Endothelial cell of umbilical vein (primary cell): ENCODE results near the gene SLC25A29. TPM values are rescaled to one million over a fixed set of nuclear protein-coding genes. Genes with fewer than 3 reads are reported as not detected.

Experiments
- BruUV-seq: library from RNA; stranded (reverse); fragments of 400-500 nt; replicated peaks from 2 replicates; lab custom pipeline; 2021; lab: Mats Ljungman, UMichigan
- CTCF ChIA-PET: fragments of 300-600, 350-600 bp; sonication (Branson Sonifier 250); formaldehyde crosslinking; loops from one replicate; lab custom pipeline; 2021; ENCODE audit warnings: antibody characterized with exemption, inconsistent platforms; lab: Charles Lee
- POLR2A ChIA-PET: fragments of 300-600, 350-600 bp; sonication (Branson Sonifier 250); formaldehyde crosslinking; loops from one replicate; lab custom pipeline; 2021; ENCODE audit warnings: antibody characterized with exemption, inconsistent platforms; lab: Charles Lee
- DNase-seq: peaks from one replicate; pipeline ENCODE4 v3.0.0-alpha.2; 2011; ENCODE audit warnings: low read depth, low spot score
- FAIRE-seq: peaks from 2 replicates; lab custom pipeline; 2011; peaks lifted over from hg19 to GRCh38; lab: Jason Lieb, UNC
- H2AFZ ChIP-seq: 2 replicates; pipeline ENCODE4 v1.6.0; 2012; ENCODE audit warnings: low read depth, low read length, control low read depth, inconsistent platforms
- H3K27ac ChIP-seq: 2 replicates; pipeline ENCODE4 v1.5.1; 2011; ENCODE audit warnings: low read depth, mild to moderate bottlenecking, control low read depth, low read length, moderate library complexity; ENCODE audit not compliant: insufficient read depth
- H3K27me3 ChIP-seq, 2 experiments: 2 replicates each; pipeline versions ENCODE4 v1.6.0 to v1.6.1; 2011; ENCODE audit warnings: low read length in 2 of 2, mixed read lengths in 1 of 2; ENCODE audit not compliant: control insufficient read depth in 2 of 2, insufficient read depth in 2 of 2
- H3K36me3 ChIP-seq, 2 experiments: 2 replicates in 1 of 2; 3 replicates in 1 of 2; pipeline ENCODE4 v1.5.1; 2011; ENCODE audit warnings: low read length in 2 of 2, mild to moderate bottlenecking in 1 of 2, moderate library complexity in 1 of 2; ENCODE audit not compliant: control insufficient read depth in 2 of 2, insufficient read depth in 2 of 2; ENCODE audit errors: extremely low read depth in 1 of 2
- H3K4me1 ChIP-seq: 3 replicates; pipeline ENCODE4 v1.5.1; 2011; ENCODE audit warnings: mild to moderate bottlenecking, low read length; ENCODE audit not compliant: control insufficient read depth, insufficient read depth; ENCODE audit errors: extremely low read depth
- H3K4me2 ChIP-seq: 2 replicates; pipeline ENCODE4 v1.6.1; 2011; ENCODE audit warnings: low read length, control low read depth, mixed read lengths; ENCODE audit not compliant: insufficient read depth
- H3K4me3 ChIP-seq, 3 experiments: fragments of 200-600 bp in 1 of 3; sonication (generic), shearing (Covaris generic) in 1 of 3; replicated peaks in 1 of 3; 2 replicates each; pipeline ENCODE4 v1.5.1; 2011 to 2016; ENCODE audit warnings: control low read depth in 3 of 3, low read length in 3 of 3, mild to moderate bottlenecking in 2 of 3, inconsistent platforms in 1 of 3, low read depth in 1 of 3, moderate library complexity in 1 of 3; ENCODE audit not compliant: insufficient read depth in 1 of 3
- H3K79me2 ChIP-seq: 2 replicates; pipeline ENCODE4 v1.6.0; 2012; ENCODE audit warnings: low read length, inconsistent platforms; ENCODE audit not compliant: control insufficient read depth, insufficient read depth
- H3K9ac ChIP-seq: replicated peaks from 2 replicates; pipeline ENCODE3; 2011; ENCODE audit warnings: low read length, control low read depth; ENCODE audit not compliant: insufficient read depth; ENCODE audit errors: extremely low read depth
- H3K9me1 ChIP-seq: replicated peaks from 3 replicates; pipeline ENCODE4 v1.6.0; 2011; ENCODE audit warnings: mild to moderate bottlenecking, low read length; ENCODE audit not compliant: control insufficient read depth, insufficient read depth; ENCODE audit errors: extremely low read depth
- H3K9me3 ChIP-seq: replicated peaks from 2 replicates; pipeline ENCODE4 v1.5.1; 2012; ENCODE audit warnings: low read length, inconsistent platforms; ENCODE audit not compliant: control insufficient read depth, insufficient read depth
- H4K20me1 ChIP-seq: replicated peaks from 2 replicates; pipeline ENCODE3; 2011; ENCODE audit warnings: mild to moderate bottlenecking, low read length; ENCODE audit not compliant: control insufficient read depth, insufficient read depth; ENCODE audit errors: extremely low read depth
- EZH2 ChIP-seq: IDR thresholded peaks from 2 replicates; pipeline ENCODE4 v1.6.1; 2012; ENCODE audit warnings: borderline replicate concordance, low read depth, mild to moderate bottlenecking, moderate library complexity, low read length, inconsistent platforms; ENCODE audit not compliant: severe bottlenecking
- FOS ChIP-seq: IDR thresholded peaks from 2 replicates; pipeline ENCODE4 v1.6.1; 2011; ENCODE audit warnings: mild to moderate bottlenecking, low read length, moderate library complexity, borderline replicate concordance; ENCODE audit not compliant: insufficient read depth
- JUN ChIP-seq: IDR thresholded peaks from 2 replicates; pipeline ENCODE4 v1.6.1; 2011; ENCODE audit warnings: borderline replicate concordance, low read depth; ENCODE audit not compliant: insufficient read length, insufficient read depth
- MAX ChIP-seq: IDR thresholded peaks from 2 replicates; pipeline ENCODE4 v1.6.1; 2011; ENCODE audit not compliant: insufficient read depth, insufficient read length
- MYC ChIP-seq: IDR thresholded peaks from one replicate; pipeline ENCODE4 v1.6.1; 2011; ENCODE audit warnings: mild to moderate bottlenecking, low read depth, low read length
- POLR2A ChIP-seq: IDR thresholded peaks from 2 replicates; pipeline ENCODE4 v1.6.1; 2012; ENCODE audit warnings: low read depth, mild to moderate bottlenecking, control low read depth, low read length
- POLR2AphosphoS5 ChIP-seq: IDR thresholded peaks from 2 replicates; pipeline ENCODE4 v1.6.1; 2012; ENCODE audit warnings: low read depth, mild to moderate bottlenecking, control low read depth, low read length, moderate library complexity; ENCODE audit not compliant: insufficient read depth
- dilution Hi-C: fragments of 300-500 bp; cut with MboI; formaldehyde crosslinking; loops from one replicate; pipeline ENCODE4 v1.15.0; 2019; ENCODE audit warnings: low sequenced_read_pairs; ENCODE audit not compliant: extremely low pct_ligation_motif_present
- intact Hi-C: fragments of 100-400 bp; cut with micrococcal nuclease; formaldehyde crosslinking; loops from one replicate; pipeline ENCODE4 v1.10.0; 2022
- polyA plus RNA-seq, 4 experiments: library from polyadenylated mRNA; depleted of rRNA in 3 of 4; stranded (reverse) in 3 of 4; unstranded in 1 of 4; fragments of >200 nt; gene quantifications; 2 replicates each; pipeline versions ENCODE4 v1.2.1 to v1.2.3, GENCODE V29; 2011 to 2012; ENCODE audit warnings: missing spikeins in 1 of 4
- total RNA-seq: library from RNA; stranded (reverse); gene quantifications from 2 replicates; pipeline ENCODE4 v1.2.3, GENCODE V29; 2021
- TF ChIP-seq, protein P1 (sequence below), 2 donors: IDR thresholded peaks; 1 replicate in 1 of 2; 2 replicates in 1 of 2; pipeline ENCODE4 v1.5.1; 2011; ENCODE audit warnings: low read length in 2 of 2, mild to moderate bottlenecking in 2 of 2, moderate library complexity in 2 of 2, control low read depth in 1 of 2, inconsistent platforms in 1 of 2, low read depth in 1 of 2; ENCODE audit not compliant: insufficient read depth in 1 of 2; ENCODE audit errors: extremely low read depth in 1 of 2

The SLC25A29 gene
- total and polyA plus RNA-seq, 2 donors (not counting 3 experiments of a cell fraction or from before 2014, with no cell fraction given): 132 to 154 TPM

DNA sequence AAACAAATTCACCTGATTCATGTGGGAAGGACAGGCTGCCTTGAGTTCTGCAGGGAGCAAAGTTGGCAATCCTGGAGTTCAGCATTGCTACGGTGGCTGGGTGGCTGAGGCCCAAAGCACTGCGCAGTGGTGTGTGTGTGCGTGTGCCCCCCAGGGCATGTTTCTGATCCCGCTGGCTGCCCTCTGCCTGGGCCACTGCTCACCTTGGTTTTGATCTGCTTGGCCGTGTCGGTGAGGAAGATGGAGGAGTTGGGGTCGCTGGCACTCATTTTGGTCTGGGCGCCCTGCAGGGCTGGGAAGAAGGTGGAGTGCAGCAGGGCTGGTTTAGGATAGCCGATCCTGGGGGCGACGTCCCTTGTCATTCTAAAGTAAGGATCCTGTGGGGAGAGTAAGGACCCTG is 36.0 kb upstream of the SLC25A29 start:
- dilution Hi-C loops (no loop called here), intact Hi-C loops (no loop called here)
- H3K27ac ChIP-seq: peak overlapping the region; percentile 76
- H3K4me1 ChIP-seq: peaks cover 14% of the 10 kb centered on the region
- FAIRE-seq (no peak), DNase-seq (no peak)
- no peak for TF ChIP-seq MAX
- ChIA-PET CTCF (interaction anchor here (1.0 to 1.8 kb wide), 2 partner anchors 19 to 30 kb away, joined by 3 to 5 read pairs; no protein-coding TSS in a partner anchor), POLR2A (no interaction called here)
- no peaks in the 10 kb centered on the region for H3K27me3 ChIP-seq
- no peaks in the 10 kb centered on the region for H3K9me1 ChIP-seq
- H2AFZ ChIP-seq: no peak overlapping the region
- peaks cover 13 to 43% of the 10 kb centered on the region in 2 experiments for H3K36me3 ChIP-seq
- BruUV-seq: no TSS peak
- no peaks in the 10 kb centered on the region for H3K9me3 ChIP-seq
- no peaks in the 10 kb centered on the region for H3K79me2 ChIP-seq
- no peak overlapping the region for H3K4me3 ChIP-seq
- H3K4me2 ChIP-seq: no peak overlapping the region
- no peak overlapping the region for H3K9ac ChIP-seq
- no peaks in the 10 kb centered on the region for H4K20me1 ChIP-seq

GRCh38 chr14:100341301-100342031 is 35.2 kb upstream of the SLC25A29 start:
- peaks cover 17 to 43% of the 10 kb centered on the region in 2 experiments for H3K36me3 ChIP-seq
- peaks cover 14% of the 10 kb centered on the region for H3K4me1 ChIP-seq
- BruUV-seq: no TSS peak
- DNase-seq (peak; percentile 98), FAIRE-seq (peak; percentile 98)
- dilution Hi-C loops: no loop called here
- no peaks in the 10 kb centered on the region for H3K9me1 ChIP-seq
- H3K9ac ChIP-seq: peak overlapping the region; percentile 5
- H3K27me3 ChIP-seq: no peaks in the 10 kb centered on the region
- no peak overlapping the region for H3K4me2 ChIP-seq
- ChIA-PET POLR2A (interaction anchor here (0.6 to 1.5 kb wide), 2 partner anchors 34 to 39 kb away, joined by 5 to 6 read pairs; a partner anchor contains a TSS), CTCF (interaction anchor here (0.6 to 1.8 kb wide), 7 partner anchors 9 to 41 kb away, joined by 3 to 13 read pairs (median 4); no protein-coding TSS in a partner anchor)
- no peaks in the 10 kb centered on the region for H3K9me3 ChIP-seq
- H3K79me2 ChIP-seq: no peaks in the 10 kb centered on the region
- no peaks in the 10 kb centered on the region for H4K20me1 ChIP-seq
- H3K4me3 ChIP-seq: no peak overlapping the region
- TF ChIP-seq, protein P1, sequence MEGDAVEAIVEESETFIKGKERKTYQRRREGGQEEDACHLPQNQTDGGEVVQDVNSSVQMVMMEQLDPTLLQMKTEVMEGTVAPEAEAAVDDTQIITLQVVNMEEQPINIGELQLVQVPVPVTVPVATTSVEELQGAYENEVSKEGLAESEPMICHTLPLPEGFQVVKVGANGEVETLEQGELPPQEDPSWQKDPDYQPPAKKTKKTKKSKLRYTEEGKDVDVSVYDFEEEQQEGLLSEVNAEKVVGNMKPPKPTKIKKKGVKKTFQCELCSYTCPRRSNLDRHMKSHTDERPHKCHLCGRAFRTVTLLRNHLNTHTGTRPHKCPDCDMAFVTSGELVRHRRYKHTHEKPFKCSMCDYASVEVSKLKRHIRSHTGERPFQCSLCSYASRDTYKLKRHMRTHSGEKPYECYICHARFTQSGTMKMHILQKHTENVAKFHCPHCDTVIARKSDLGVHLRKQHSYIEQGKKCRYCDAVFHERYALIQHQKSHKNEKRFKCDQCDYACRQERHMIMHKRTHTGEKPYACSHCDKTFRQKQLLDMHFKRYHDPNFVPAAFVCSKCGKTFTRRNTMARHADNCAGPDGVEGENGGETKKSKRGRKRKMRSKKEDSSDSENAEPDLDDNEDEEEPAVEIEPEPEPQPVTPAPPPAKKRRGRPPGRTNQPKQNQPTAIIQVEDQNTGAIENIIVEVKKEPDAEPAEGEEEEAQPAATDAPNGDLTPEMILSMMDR (IDR thresholded peaks at IDR 0.05; ENCODE audit: extremely low read depth in 1 of 2, insufficient read depth in 1 of 2, low read depth in 1 of 2, low read length in 2 of 2): no peak
- TF ChIP-seq JUN (peak; percentile 75), MYC (no peak), EZH2 (no peak), POLR2AphosphoS5 (peak; percentile 29), FOS (peak; percentile 59), MAX (peak; percentile 67), POLR2A (no peak)
- intact Hi-C loops: loop anchor here (1.0 kb wide), 1 partner anchor 34 kb away; a partner anchor contains a TSS
- no peak overlapping the region for H2AFZ ChIP-seq
- H3K27ac ChIP-seq: peak overlapping the region; percentile 76
